Stimulated activated CD8-positive, alpha-beta memory T cell treated with anti-CD3 and anti-CD28 coated beads, Interleukin-4, amount 100 ng/mL, for 48 hours (primary cell): ENCODE measurements around the gene SP140L.
"Not testable (repeated sequence)": the region's sequence is repeated elsewhere in the genome, so short reads cannot be mapped to it uniquely, and the experiment has no call there.

Source experiments
- DNase-seq: peaks from one replicate; pipeline ENCODE4 v3.0.0-alpha.2; 2020

The SP140L gene

GRCh38 chr2:230324503-230324902 is 2.5 kb upstream of the SP140L start:
- no peak for DNase-seq

- DNase-seq = no peak
Measured at GRCh38 chr2:230325316-230326243, 1.4 kb upstream of the SP140L start.

GRCh38 chr2:230327418-230328154 is 593 bp downstream of the SP140L start:
- no peak for DNase-seq

- no peak for DNase-seq
Measured at GRCh38 chr2:230328155-230328458, 1.1 kb downstream of the SP140L start.

- DNase-seq = no peak
Measured at GRCh38 chr2:230329946-230330605, 3.1 kb downstream of the SP140L start.

GRCh38 chr2:230330725-230331124 is 3.7 kb downstream of the SP140L start:
- DNase-seq = no peak

GRCh38 chr2:230335461-230335863 is 8.5 kb downstream of the SP140L start:
- no peak for DNase-seq

GRCh38 chr2:230335864-230336506 is 9.0 kb downstream of the SP140L start:
- DNase-seq = no peak

GRCh38 chr2:230341936-230342528 is 15.0 kb downstream of the SP140L start:
- DNase-seq = not testable (repeated sequence)

GRCh38 chr2:230343041-230343624 is 16.1 kb downstream of the SP140L start:
- not testable (repeated sequence) for DNase-seq

GRCh38 chr2:230343747-230344146 is 16.8 kb downstream of the SP140L start:
- DNase-seq = no peak

- no peak for DNase-seq
Measured at GRCh38 chr2:230346465-230346864, 19.5 kb downstream of the SP140L start.

- no peak for DNase-seq
Measured at GRCh38 chr2:230346921-230347533, 20.0 kb downstream of the SP140L start.

- DNase-seq = peak; percentile 56
Measured at GRCh38 chr2:230347659-230348305, 20.8 kb downstream of the SP140L start.

- no peak for DNase-seq
Measured at GRCh38 chr2:230348787-230349186, 21.8 kb downstream of the SP140L start.

GRCh38 chr2:230356084-230356483 is 29.1 kb downstream of the SP140L start:
- no peak for DNase-seq

- no peak for DNase-seq
Measured at GRCh38 chr2:230358305-230358704, 31.3 kb downstream of the SP140L start.

- no peak for DNase-seq
Measured at GRCh38 chr2:230360028-230360427, 33.0 kb downstream of the SP140L start.

GRCh38 chr2:230362030-230362691 is 35.2 kb downstream of the SP140L start:
- no peak for DNase-seq

GRCh38 chr2:230382108-230382507 is 55.1 kb downstream of the SP140L start:
- DNase-seq = no peak

GRCh38 chr2:230383453-230383852 is 56.5 kb downstream of the SP140L start:
- no peak for DNase-seq
